T-cell (primary cell): ENCODE results near the gene NKX3-2. TPM values are rescaled to one million over a fixed set of nuclear protein-coding genes. Genes with fewer than 3 reads are reported as not detected.

ENCODE experiments used
- ATAC-seq, 4 experiments: fragments of 200-7000 bp in 3 of 4; fragments of 150-1000 bp in 1 of 4; cut with Tn5 transposase; replicated peaks in 1 of 4; 1 replicate in 3 of 4; 2 replicates in 1 of 4; pipeline ENCODE4 v1.10.0; 2021; ENCODE audit warnings: moderate library complexity in 3 of 4, mild to moderate bottlenecking in 2 of 4, moderate number of reproducible peaks in 1 of 4
- CTCF ChIA-PET, 2 donors: fragments of 300-600 bp; sonication (Branson Sonifier 250); formaldehyde crosslinking; loops; one replicate each; lab custom pipeline; 2022; ENCODE audit warnings: antibody characterized with exemption in 2 of 2; lab: Charles Lee
- POLR2A ChIA-PET, 2 donors: fragments of 300-600 bp; sonication (Branson Sonifier 250); formaldehyde crosslinking; loops; one replicate each; lab custom pipeline; 2022; ENCODE audit warnings: antibody characterized with exemption in 2 of 2; lab: Charles Lee
- DNase-seq, 35 experiments: peaks; one replicate each; pipeline versions ENCODE4 v3.0.0 to v3.0.0-alpha.2; 2013 to 2023
- H3K27ac ChIP-seq: one replicate; pipeline ENCODE4 v1.5.1; 2013; ENCODE audit warnings: low read length
- H3K27me3 ChIP-seq, 2 experiments: replicated peaks in 1 of 2; 1 replicate in 1 of 2; 2 replicates in 1 of 2; pipeline versions ENCODE4 v1.6.1 to v1.7.0; 2013; ENCODE audit warnings: low read length in 1 of 2, mixed read lengths in 1 of 2; ENCODE audit not compliant: control insufficient read depth in 2 of 2, insufficient read depth in 2 of 2; ENCODE audit errors: extremely low read depth in 1 of 2
- H3K36me3 ChIP-seq, 2 donors: 1 replicate in 1 of 2; 2 replicates in 1 of 2; pipeline versions ENCODE4 v1.6.1 to v1.7.0; 2013; ENCODE audit warnings: low read length in 1 of 2; ENCODE audit not compliant: control insufficient read depth in 2 of 2, insufficient read depth in 1 of 2; ENCODE audit errors: extremely low read depth in 1 of 2
- H3K4me1 ChIP-seq, 2 experiments: 1 replicate in 1 of 2; 2 replicates in 1 of 2; pipeline versions ENCODE4 v1.6.1 to v1.7.0; 2013; ENCODE audit warnings: low read length in 2 of 2, mixed read lengths in 1 of 2; ENCODE audit not compliant: insufficient read depth in 2 of 2, control insufficient read depth in 1 of 2; ENCODE audit errors: extremely low read depth in 1 of 2
- H3K4me3 ChIP-seq, 2 donors: 1 replicate in 1 of 2; 2 replicates in 1 of 2; pipeline versions ENCODE4 v1.5.1 to v1.7.0; 2013; ENCODE audit warnings: mild to moderate bottlenecking in 2 of 2, low read length in 1 of 2, moderate library complexity in 1 of 2; ENCODE audit not compliant: control insufficient read depth in 1 of 2; ENCODE audit errors: extremely low read depth in 1 of 2
- H3K9me3 ChIP-seq: 2 replicates; pipeline ENCODE4 v1.7.0; 2013
- H3K27ac Mint-ChIP-seq, 2 donors: one replicate each; pipeline ENCODE4 v1.8.0; 2020 to 2021; ENCODE audit warnings: mild to moderate bottlenecking in 2 of 2, mixed read lengths in 2 of 2
- H3K27me3 Mint-ChIP-seq, 2 donors: one replicate each; pipeline ENCODE4 v1.8.0; 2021 to 2022; ENCODE audit warnings: mixed read lengths in 2 of 2
- H3K36me3 Mint-ChIP-seq: one replicate; pipeline ENCODE4 v1.8.0; 2021; ENCODE audit warnings: mixed read lengths
- H3K4me1 Mint-ChIP-seq, 3 donors: one replicate each; pipeline ENCODE4 v1.8.0; 2020 to 2022; ENCODE audit warnings: mixed read lengths in 3 of 3, mild to moderate bottlenecking in 1 of 3
- H3K4me3 Mint-ChIP-seq, 3 donors: one replicate each; pipeline ENCODE4 v1.8.0; 2020 to 2022; ENCODE audit warnings: mild to moderate bottlenecking in 3 of 3, mixed read lengths in 3 of 3, moderate library complexity in 3 of 3
- H3K9me3 Mint-ChIP-seq, 3 donors: one replicate each; pipeline ENCODE4 v1.8.0; 2020 to 2022; ENCODE audit warnings: mixed read lengths in 3 of 3
- WGBS: methylation state at CpG from one replicate; pipeline ENCODE4 v1.1.5; 2013; ENCODE audit warnings: missing lambda C conversion rate; ENCODE audit not compliant: insufficient coverage; 5-methylcytosine and 5-hydroxymethylcytosine counted together
- total RNA-seq, 35 experiments: library from RNA in 6 of 35; stranded (reverse) in 6 of 35; fragments of 120-200 nt in 1 of 35; gene quantifications; one replicate each; pipeline versions ENCODE4 v1.2.1 to v1.2.4 and lab custom pipeline; 2013 to 2026

Gene NKX3-2
- total RNA-seq, 5 donors from 2014 or later (not counting 1 experiment from before 2014, with no cell fraction given) = not detected

GRCh38 chr4:13526658-13527057, 17.6 kb downstream of the NKX3-2 start:
- peaks cover 0 to 45% of the 10 kb centered on the region in 2 experiments for H3K4me1 ChIP-seq
- no peak overlapping the region for H3K27ac ChIP-seq
- no CpG with 5 or more reads among the region's 3 CpGs for WGBS
- Mint-ChIP-seq H3K36me3 (no peaks in the 10 kb centered on the region), H3K4me3 (no peak overlapping the region), H3K27me3 (peaks cover 79 to 91% of the 10 kb centered on the region in 2 donors), H3K4me1 (peaks cover 28 to 40% (median 34%) of the 10 kb centered on the region in 3 donors), H3K9me3 (peaks cover 0 to 3% (median 0%) of the 10 kb centered on the region in 3 donors), H3K27ac (no peak overlapping the region)
- H3K27me3 ChIP-seq = peaks cover 42 to 86% of the 10 kb centered on the region in 2 experiments
- ChIA-PET POLR2A (no interaction called here), CTCF (no interaction called here)
- no peak for DNase-seq
- no peaks in the 10 kb centered on the region for H3K36me3 ChIP-seq
- H3K9me3 ChIP-seq = no peaks in the 10 kb centered on the region
- H3K4me3 ChIP-seq = no peak overlapping the region
- ATAC-seq = no peak

DNA sequence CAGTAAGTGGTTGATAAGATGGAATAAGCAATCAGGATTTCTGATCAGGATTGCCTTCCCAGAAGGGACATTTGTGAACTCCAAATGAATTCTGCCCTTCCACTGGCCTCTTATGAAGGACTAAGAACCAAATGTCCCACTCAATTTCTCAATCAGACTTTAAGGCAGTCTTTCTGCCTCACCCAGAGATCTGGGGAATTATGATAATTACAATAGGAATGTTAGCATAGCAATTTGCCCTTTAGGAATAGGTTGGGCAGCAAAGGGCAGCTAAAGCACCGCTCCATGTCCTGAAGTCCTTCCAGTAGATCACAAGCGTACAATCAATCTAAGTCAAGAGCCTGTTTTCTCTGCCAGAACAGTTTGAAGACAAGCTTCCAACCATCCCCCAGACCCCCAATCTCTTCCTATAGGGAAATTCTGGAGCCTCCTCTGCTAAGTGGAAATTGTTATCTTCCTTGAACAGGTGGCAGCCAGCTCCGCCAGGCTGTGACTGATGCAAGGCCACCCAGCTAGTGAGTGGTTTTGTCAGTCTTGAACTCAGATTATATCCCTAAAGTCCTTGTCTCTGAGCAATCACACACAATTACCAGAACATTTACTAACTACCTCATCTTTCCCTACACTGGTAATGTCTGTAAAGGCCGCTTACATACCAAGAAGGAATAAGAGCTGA, 18.6 kb downstream of the NKX3-2 start:
- H3K9me3 Mint-ChIP-seq = peaks cover 0 to 3% (median 0%) of the 10 kb centered on the region in 3 donors
- Histone ChIP-seq H3K27me3 (peaks cover 45 to 82% of the 10 kb centered on the region in 2 experiments), H3K4me1 (peaks cover 0 to 38% of the 10 kb centered on the region in 2 experiments), H3K4me3 (no peak overlapping the region), H3K9me3 (no peaks in the 10 kb centered on the region), H3K36me3 (no peaks in the 10 kb centered on the region), H3K27ac (no peak overlapping the region)
- DNase-seq (no peak), ATAC-seq (no peak)
- peaks cover 19 to 33% (median 30%) of the 10 kb centered on the region in 3 donors for H3K4me1 Mint-ChIP-seq
- CTCF ChIA-PET = interaction anchor here in 1 of 2 donors (0.6 to 0.7 kb wide), 2 partner anchors 22 to 82 kb away, joined by 3 read pairs; no protein-coding TSS in a partner anchor
- no peak overlapping the region for H3K4me3 Mint-ChIP-seq
- no peak overlapping the region for H3K27ac Mint-ChIP-seq
- peaks cover 77 to 88% of the 10 kb centered on the region in 2 donors for H3K27me3 Mint-ChIP-seq
- POLR2A ChIA-PET = no interaction called here
- 27% methylated on average over 2 of the region's 4 CpGs for WGBS
- no peaks in the 10 kb centered on the region for H3K36me3 Mint-ChIP-seq

DNA sequence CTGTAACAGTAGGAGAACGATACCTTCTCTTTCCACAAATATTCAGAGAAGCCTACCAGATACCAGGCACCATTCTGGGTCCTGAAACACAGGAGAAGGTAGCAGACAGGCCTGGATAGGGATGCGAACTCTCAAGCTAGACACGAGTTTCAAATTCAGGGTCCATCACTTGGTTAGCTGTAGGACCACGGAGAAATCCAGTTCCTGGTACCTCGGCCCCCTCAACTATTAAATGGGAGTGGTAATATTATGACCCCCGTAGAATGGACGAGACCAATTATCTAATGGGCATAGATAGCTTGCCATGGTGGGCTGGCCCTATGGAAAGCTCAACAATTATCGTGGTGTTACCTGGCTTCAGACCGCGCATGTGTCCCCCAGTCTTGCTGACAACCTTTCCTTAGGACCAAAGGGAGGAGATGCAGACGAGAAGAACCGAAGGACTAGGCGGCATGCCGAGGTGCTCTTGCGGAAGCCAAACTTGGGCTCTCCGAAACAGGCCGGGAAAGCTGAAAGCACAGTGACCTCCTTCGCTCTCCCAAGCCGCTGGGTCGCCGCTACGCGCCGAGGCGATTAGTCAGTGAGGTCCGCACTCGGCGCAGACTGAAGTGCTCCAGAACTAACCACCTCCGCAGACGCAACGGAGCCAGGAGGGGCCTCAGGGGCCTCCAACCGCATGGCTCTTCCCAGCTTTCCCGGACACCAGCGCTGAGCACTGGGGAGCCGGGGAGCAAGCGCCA, 19.6 kb downstream of the NKX3-2 start:
- peaks cover 70 to 84% of the 10 kb centered on the region in 2 donors for H3K27me3 Mint-ChIP-seq
- DNase-seq = no peak
- H3K9me3 Mint-ChIP-seq = peaks cover 0 to 3% (median 0%) of the 10 kb centered on the region in 3 donors
- ChIA-PET CTCF (no interaction called here), POLR2A (no interaction called here)
- Histone ChIP-seq H3K27ac (no peak overlapping the region), H3K4me1 (peaks cover 0 to 36% of the 10 kb centered on the region in 2 experiments), H3K9me3 (no peaks in the 10 kb centered on the region), H3K27me3 (peaks cover 37 to 71% of the 10 kb centered on the region in 2 experiments), H3K36me3 (no peaks in the 10 kb centered on the region), H3K4me3 (peak overlapping the region in 1 of 2 donors; percentile 25)
- H3K36me3 Mint-ChIP-seq = no peaks in the 10 kb centered on the region
- peak overlapping the region in 1 of 3 donors; percentile 48 for H3K4me3 Mint-ChIP-seq
- H3K4me1 Mint-ChIP-seq = peaks cover 19 to 33% (median 29%) of the 10 kb centered on the region in 3 donors
- ATAC-seq = no peak
- H3K27ac Mint-ChIP-seq = no peak overlapping the region
- 30% methylated on average over 26 of the region's 36 CpGs for WGBS

DNA sequence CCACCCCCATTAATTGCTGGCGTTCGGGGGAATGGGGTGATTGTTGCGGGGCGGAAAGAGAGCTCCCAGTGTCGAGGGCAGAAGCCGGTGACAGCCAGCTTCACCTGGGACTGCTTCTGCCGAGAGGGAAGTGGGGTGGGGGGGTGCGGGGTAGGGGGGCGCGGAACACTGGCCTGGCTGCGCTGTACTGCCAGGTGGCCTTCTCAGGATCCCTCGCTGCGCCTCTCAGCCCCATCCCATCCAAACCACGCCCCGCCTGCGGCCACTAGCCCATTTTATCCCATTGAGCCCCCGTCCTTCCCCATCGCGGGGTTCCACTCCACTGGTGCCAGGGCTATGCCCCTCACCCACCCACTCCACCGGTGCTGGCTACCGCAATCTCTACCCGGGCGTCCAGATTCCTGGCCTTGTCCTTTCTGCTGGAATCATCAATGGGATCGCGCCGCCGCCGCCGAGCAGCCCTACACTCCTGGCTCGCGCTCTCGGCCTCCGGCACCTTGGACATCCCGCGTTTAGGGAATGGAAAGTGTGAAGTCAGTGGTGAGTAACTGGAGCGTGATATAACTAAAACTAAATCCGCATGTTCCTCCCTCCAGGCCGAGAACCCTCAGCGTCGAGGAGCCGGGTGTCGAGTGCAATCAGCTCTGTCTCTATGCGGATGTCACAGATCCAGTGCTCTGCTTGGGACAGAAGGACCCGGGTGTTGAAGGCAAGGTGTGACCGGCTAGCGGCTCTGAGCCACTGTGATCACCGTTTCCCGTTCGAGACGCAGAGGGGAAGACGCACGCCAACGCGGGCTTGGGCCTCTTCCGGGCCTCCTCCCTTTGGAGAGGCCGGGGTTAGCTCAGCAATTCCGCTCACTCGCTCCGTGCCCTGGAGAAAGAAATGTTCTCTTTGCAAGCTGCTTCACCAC, 20.5 kb downstream of the NKX3-2 start:
- POLR2A ChIA-PET = no interaction called here
- no peaks in the 10 kb centered on the region for H3K9me3 ChIP-seq
- H3K4me1 ChIP-seq = peaks cover 0 to 28% of the 10 kb centered on the region in 2 experiments
- no peaks in the 10 kb centered on the region for H3K36me3 ChIP-seq
- H3K27me3 ChIP-seq = peaks cover 38 to 63% of the 10 kb centered on the region in 2 experiments
- peak overlapping the region in 1 of 2 donors; percentile 29 for H3K4me3 ChIP-seq
- peaks cover 18 to 27% (median 25%) of the 10 kb centered on the region in 3 donors for H3K4me1 Mint-ChIP-seq
- H3K27ac ChIP-seq = no peak overlapping the region
- CTCF ChIA-PET = no interaction called here
- no peaks in the 10 kb centered on the region for H3K36me3 Mint-ChIP-seq
- H3K4me3 Mint-ChIP-seq = peak overlapping the region in 1 of 3 donors; percentile 56
- no peak overlapping the region for H3K27ac Mint-ChIP-seq
- no peak for DNase-seq
- H3K27me3 Mint-ChIP-seq = peaks cover 68 to 82% of the 10 kb centered on the region in 2 donors
- no peak for ATAC-seq
- H3K9me3 Mint-ChIP-seq = peaks cover 0 to 3% (median 0%) of the 10 kb centered on the region in 3 donors
- WGBS = 22% methylated on average over 20 of the region's 59 CpGs

GRCh38 chr4:13523105-13523477, 21.2 kb downstream of the NKX3-2 start:
- POLR2A ChIA-PET = no interaction called here
- Histone ChIP-seq H3K4me3 (no peak overlapping the region), H3K27ac (no peak overlapping the region), H3K36me3 (no peaks in the 10 kb centered on the region), H3K9me3 (no peaks in the 10 kb centered on the region), H3K27me3 (peaks cover 38 to 55% of the 10 kb centered on the region in 2 experiments), H3K4me1 (peaks cover 0 to 20% of the 10 kb centered on the region in 2 experiments)
- no peak for DNase-seq
- H3K36me3 Mint-ChIP-seq = no peaks in the 10 kb centered on the region
- H3K9me3 Mint-ChIP-seq = peaks cover 0 to 3% (median 0%) of the 10 kb centered on the region in 3 donors
- WGBS = 15% methylated on average over 15 of the region's 17 CpGs
- CTCF ChIA-PET = no interaction called here
- H3K4me3 Mint-ChIP-seq = peak overlapping the region in 1 of 3 donors; percentile 56
- peaks cover 10 to 19% (median 17%) of the 10 kb centered on the region in 3 donors for H3K4me1 Mint-ChIP-seq
- ATAC-seq = no peak
- H3K27me3 Mint-ChIP-seq = peaks cover 64 to 76% of the 10 kb centered on the region in 2 donors
- H3K27ac Mint-ChIP-seq = no peak overlapping the region
